IMR-90 (cell line): Measurements from ENCODE around the gene STARD6. TPM values are rescaled to one million over a fixed set of nuclear protein-coding genes. Genes with fewer than 3 reads are reported as not detected.

Source experiments
- ATAC-seq: fragments of 200-7000 bp; cut with Tn5 transposase; 2 replicates; pipeline ENCODE4 v1.9.1; 2020; ENCODE audit warnings: low read depth, mild to moderate bottlenecking, moderate library complexity
- BruUV-seq: library from RNA; stranded (reverse); fragments of 400-500 nt; replicated peaks from 2 replicates; lab custom pipeline; 2021; lab: Mats Ljungman, UMichigan
- CTCF ChIA-PET: fragments of 300-600 bp; formaldehyde crosslinking; extraction: SDS; loops from one replicate; lab custom pipeline; 2021; ENCODE audit warnings: antibody characterized with exemption; lab: Yijun Ruan, JAX
- POLR2A ChIA-PET: fragments of 300-600 bp; sonication (Branson Sonifier 250); formaldehyde crosslinking; loops from one replicate; lab custom pipeline; 2022; ENCODE audit warnings: antibody characterized with exemption; ENCODE audit not compliant: unreplicated experiment; lab: Charles Lee
- DNase-seq: peaks from one replicate; pipeline ENCODE4 v3.0.0; 2013
- H2AFZ ChIP-seq: replicated peaks from 2 replicates; pipeline ENCODE3; 2013; ENCODE audit warnings: low read length, mild to moderate bottlenecking; ENCODE audit not compliant: poor library complexity
- H2AK5ac ChIP-seq: 2 replicates; pipeline ENCODE4 v1.6.1; 2013; ENCODE audit warnings: low read depth, low read length, inconsistent platforms
- H2AK9ac ChIP-seq: replicated peaks from 2 replicates; pipeline ENCODE3; 2013; ENCODE audit warnings: mild to moderate bottlenecking, low read depth, low read length, moderate library complexity; ENCODE audit not compliant: poor library complexity
- H2BK120ac ChIP-seq: 2 replicates; pipeline ENCODE4 v1.6.1; 2013; ENCODE audit warnings: low read depth, low read length, inconsistent platforms
- H2BK15ac ChIP-seq: 3 replicates; pipeline ENCODE4 v1.6.1; 2013; ENCODE audit warnings: low read depth, low read length, inconsistent platforms
- H2BK20ac ChIP-seq: 2 replicates; pipeline ENCODE4 v1.6.1; 2013; ENCODE audit warnings: low read depth, mild to moderate bottlenecking, inconsistent platforms, low read length, moderate library complexity
- H2BK5ac ChIP-seq: 2 replicates; pipeline ENCODE4 v1.6.1; 2013; ENCODE audit warnings: mild to moderate bottlenecking, low read depth, low read length, inconsistent platforms; ENCODE audit not compliant: poor library complexity, severe bottlenecking
- H3K14ac ChIP-seq: replicated peaks from 2 replicates; pipeline ENCODE4 v1.6.1; 2013; ENCODE audit warnings: low read depth, low read length, inconsistent platforms
- H3K18ac ChIP-seq: 2 replicates; pipeline ENCODE4 v1.6.1; 2013; ENCODE audit warnings: low read depth, low read length, control low read depth
- H3K23ac ChIP-seq: 2 replicates; pipeline ENCODE4 v1.6.1; 2013; ENCODE audit warnings: low read depth, low read length, inconsistent platforms
- H3K27ac ChIP-seq: 2 replicates; pipeline ENCODE4 v1.5.1; 2013; ENCODE audit warnings: mild to moderate bottlenecking, control low read depth, low read length; ENCODE audit not compliant: insufficient read depth
- H3K27me3 ChIP-seq: 2 replicates; pipeline ENCODE4 v1.6.1; 2013; ENCODE audit warnings: low read length; ENCODE audit not compliant: control insufficient read depth, insufficient read depth
- H3K36me3 ChIP-seq: 2 replicates; pipeline ENCODE4 v1.6.1; 2013; ENCODE audit warnings: low read length, mixed read lengths; ENCODE audit not compliant: control insufficient read depth, insufficient read depth
- H3K4ac ChIP-seq: 2 replicates; pipeline ENCODE4 v1.6.1; 2013; ENCODE audit warnings: low read depth, low read length, inconsistent platforms
- H3K4me1 ChIP-seq: 2 replicates; pipeline ENCODE4 v1.6.1; 2013; ENCODE audit warnings: low read length, mixed read lengths; ENCODE audit not compliant: control insufficient read depth, insufficient read depth
- H3K4me2 ChIP-seq: 2 replicates; pipeline ENCODE4 v1.6.1; 2013; ENCODE audit warnings: low read depth, mild to moderate bottlenecking, control low read depth, low read length, moderate library complexity
- H3K4me3 ChIP-seq: 2 replicates; pipeline ENCODE4 v1.5.1; 2013; ENCODE audit warnings: low read depth, mild to moderate bottlenecking, control low read depth, low read length, moderate library complexity; ENCODE audit not compliant: insufficient read depth
- H3K56ac ChIP-seq: 2 replicates; pipeline ENCODE4 v1.6.1; 2013; ENCODE audit warnings: low read length, inconsistent platforms; ENCODE audit not compliant: insufficient read depth; ENCODE audit errors: extremely low read depth
- H3K79me1 ChIP-seq, 2 experiments: 2 replicates each; pipeline ENCODE4 v1.6.1; 2013; ENCODE audit warnings: low read length in 2 of 2, inconsistent platforms in 1 of 2, low read depth in 1 of 2
- H3K9ac ChIP-seq: 2 replicates; pipeline ENCODE4 v1.6.1; 2013; ENCODE audit warnings: low read depth, low read length, control low read depth
- H3K9me1 ChIP-seq: 2 replicates; pipeline ENCODE4 v1.6.1; 2013; ENCODE audit warnings: low read length, inconsistent platforms; ENCODE audit not compliant: insufficient read depth
- H3K9me3 ChIP-seq: 2 replicates; pipeline ENCODE4 v1.6.1; 2013; ENCODE audit warnings: low read length; ENCODE audit not compliant: control insufficient read depth, insufficient read depth
- H4K20me1 ChIP-seq: 2 replicates; pipeline ENCODE4 v1.6.1; 2013; ENCODE audit warnings: low read length, inconsistent platforms; ENCODE audit not compliant: insufficient read depth
- H4K5ac ChIP-seq: 2 replicates; pipeline ENCODE4 v1.6.1; 2013; ENCODE audit warnings: mild to moderate bottlenecking, low read depth, low read length, control low read depth
- H4K8ac ChIP-seq, 2 experiments: 2 replicates each; pipeline ENCODE4 v1.6.1; 2013; ENCODE audit warnings: low read depth in 2 of 2, low read length in 2 of 2, control low read depth in 1 of 2, inconsistent platforms in 1 of 2
- H4K91ac ChIP-seq: 2 replicates; pipeline ENCODE4 v1.6.1; 2013; ENCODE audit warnings: low read depth, low read length, inconsistent platforms; ENCODE audit not compliant: insufficient read depth
- BHLHE40 ChIP-seq: fragments of 150-350 bp; IDR thresholded peaks from 2 replicates; pipeline ENCODE4 v1.6.1; 2016; ENCODE audit warnings: mild to moderate bottlenecking, low read depth, low read length
- CEBPB ChIP-seq: IDR thresholded peaks from 2 replicates; pipeline ENCODE4 v1.6.1; 2012; ENCODE audit warnings: low read depth, low read length, improper control_type of control experiment
- POLR2A ChIP-seq: IDR thresholded peaks from 2 replicates; pipeline ENCODE4 v1.6.1; 2012; ENCODE audit warnings: mild to moderate bottlenecking, low read depth, low read length
- WGBS, 2 experiments: methylation state at CpG; one replicate each; pipeline versions ENCODE4 v1.1.5 to v1.1.7; 2013; ENCODE audit warnings: missing lambda C conversion rate in 2 of 2; ENCODE audit not compliant: insufficient read length in 1 of 2; ENCODE audit errors: extremely low coverage in 2 of 2; 5-methylcytosine and 5-hydroxymethylcytosine counted together
- dilution Hi-C: fragments of 300-500 bp; cut with HindIII; formaldehyde crosslinking; loops from one replicate; pipeline ENCODE4 v1.14.3; 2018; ENCODE audit warnings: low sequenced_read_pairs; ENCODE audit not compliant: unreplicated experiment
- in situ Hi-C: fragments of 300-500 bp; cut with MboI; formaldehyde crosslinking; loops from 3 replicates; pipeline ENCODE4 v1.14.3; 2019; ENCODE audit warnings: low sequenced_read_pairs, inconsistent platforms, mixed read lengths
- intact Hi-C: fragments of 100-400 bp; cut with micrococcal nuclease; formaldehyde crosslinking; loops from 2 replicates; pipeline ENCODE4 v1.10.0; 2022
- polyA plus RNA-seq, 3 experiments: library from polyadenylated mRNA; depleted of rRNA; stranded (reverse); fragments of >200 nt; gene quantifications; 2 replicates each; pipeline ENCODE4 v1.2.3, GENCODE V29; 2012; ENCODE audit warnings: low replicate concordance in 1 of 3
- total RNA-seq: library from RNA; depleted of rRNA; stranded (reverse); fragments of >200 nt; gene quantifications from 2 replicates; pipeline ENCODE4 v1.2.3, GENCODE V29; 2012

STARD6 gene
- total and polyA plus RNA-seq, 2 of the 4 experiments (the other 2 are of a cell fraction) = not detected

GRCh38 chr18:54381640-54382039, 24.0 kb upstream of the STARD6 start:
- TF ChIP-seq BHLHE40 (no peak), CEBPB (no peak), POLR2A (no peak)
- H3K23ac ChIP-seq = no peak overlapping the region
- no peak overlapping the region for H2AK5ac ChIP-seq
- CTCF ChIA-PET = no interaction called here
- H3K4me2 ChIP-seq = no peak overlapping the region
- in situ Hi-C loops = loop anchor here (10.0 kb wide), 1 partner anchor 593 kb away; no protein-coding TSS in a partner anchor
- H3K9me3 ChIP-seq = no peaks in the 10 kb centered on the region
- no peak overlapping the region for H4K5ac ChIP-seq
- no peaks in the 10 kb centered on the region for H3K27me3 ChIP-seq
- no peak overlapping the region for H3K4me3 ChIP-seq
- H2AK9ac ChIP-seq = no peak overlapping the region
- DNase-seq (no peak), ATAC-seq (no peak)
- H4K8ac ChIP-seq = no peak overlapping the region
- H3K9ac ChIP-seq = no peak overlapping the region
- H3K79me1 ChIP-seq = no peaks in the 10 kb centered on the region
- H3K36me3 ChIP-seq = no peaks in the 10 kb centered on the region
- no peak overlapping the region for H2AFZ ChIP-seq
- H3K9me1 ChIP-seq = no peaks in the 10 kb centered on the region
- H4K20me1 ChIP-seq = no peaks in the 10 kb centered on the region
- H3K4ac ChIP-seq = no peak overlapping the region
- no peak overlapping the region for H3K18ac ChIP-seq
- H3K4me1 ChIP-seq = no peaks in the 10 kb centered on the region
- no peak overlapping the region for H3K56ac ChIP-seq
- WGBS, 2 experiments = no CpG with 5 or more reads among the region's 2 CpGs
- no TSS peak for BruUV-seq
- no peak overlapping the region for H3K27ac ChIP-seq
- no peak overlapping the region for H2BK5ac ChIP-seq
- no peak overlapping the region for H3K14ac ChIP-seq
- intact Hi-C loops = no loop called here
- dilution Hi-C loops = no loop called here
- H2BK120ac ChIP-seq = no peak overlapping the region
- H4K91ac ChIP-seq = no peak overlapping the region
- H2BK20ac ChIP-seq = no peak overlapping the region
- no peak overlapping the region for H2BK15ac ChIP-seq
- POLR2A ChIA-PET = no interaction called here
